BE2C (cell line): ENCODE measurements around the gene TMEM87B.

Experiments
- DNase-seq: peaks from one replicate; pipeline ENCODE4 v3.0.0-alpha.2; 2020
- H3K27me3 ChIP-seq: fragments of 250-450 bp; sonication (Bioruptor Pico); 2 replicates; pipeline ENCODE4 v1.5.1; 2020; ENCODE audit warnings: mild to moderate bottlenecking
- H3K36me3 ChIP-seq: fragments of 250-450 bp; sonication (Bioruptor Pico); 2 replicates; pipeline ENCODE4 v1.5.1; 2020; ENCODE audit warnings: mild to moderate bottlenecking
- H3K4me1 ChIP-seq: fragments of 250-450 bp; sonication (Bioruptor Pico); 2 replicates; pipeline ENCODE4 v1.5.1; 2020
- H3K4me3 ChIP-seq: 2 replicates; pipeline ENCODE4 v1.5.1; 2011; ENCODE audit warnings: low read depth, low read length
- H3K9me3 ChIP-seq: fragments of 250-450 bp; sonication (Bioruptor Pico); 2 replicates; pipeline ENCODE4 v1.5.1; 2020
- TF ChIP-seq, protein P1 (sequence below): IDR thresholded peaks from 2 replicates; pipeline ENCODE4 v1.5.1; 2012; ENCODE audit warnings: mild to moderate bottlenecking, low read depth, low read length

TMEM87B gene

DNA sequence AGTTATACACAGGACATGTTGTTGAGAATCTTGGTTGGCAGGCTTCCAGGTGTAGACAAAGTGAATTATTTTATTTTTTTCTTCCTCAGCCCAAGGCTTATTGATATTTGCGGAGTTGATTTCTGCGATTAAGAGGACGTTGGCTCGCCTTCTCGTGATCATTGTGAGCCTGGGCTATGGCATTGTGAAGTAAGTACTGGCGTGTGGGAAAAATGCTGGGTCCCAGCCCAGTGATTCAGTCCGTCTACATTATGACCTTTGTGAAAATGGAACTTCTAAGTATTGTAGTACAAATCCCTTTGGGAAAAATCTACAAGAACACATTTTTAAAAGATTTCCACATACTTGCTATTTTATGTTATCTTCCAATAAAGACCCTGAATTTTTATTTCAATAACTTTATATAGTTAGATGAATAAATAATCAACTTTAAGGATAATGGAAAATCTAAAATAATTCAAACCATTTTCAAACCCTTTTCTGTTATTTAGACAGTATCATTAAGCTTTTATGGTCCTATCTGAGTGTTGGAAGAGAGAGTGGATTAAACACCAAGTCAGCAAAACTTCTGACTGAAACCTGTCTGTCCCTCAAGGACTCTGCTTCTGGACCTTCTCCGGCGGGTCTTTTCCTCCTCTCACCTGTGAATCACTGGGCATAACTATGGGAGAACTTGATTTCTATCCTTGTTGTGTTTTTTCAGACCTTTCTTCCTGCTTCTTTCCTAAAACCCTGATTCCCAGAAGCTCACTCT lies 31.0 kb downstream of the TMEM87B start:
- no peak overlapping the region for H3K4me3 ChIP-seq
- no peak for DNase-seq
- TF ChIP-seq, protein P1, sequence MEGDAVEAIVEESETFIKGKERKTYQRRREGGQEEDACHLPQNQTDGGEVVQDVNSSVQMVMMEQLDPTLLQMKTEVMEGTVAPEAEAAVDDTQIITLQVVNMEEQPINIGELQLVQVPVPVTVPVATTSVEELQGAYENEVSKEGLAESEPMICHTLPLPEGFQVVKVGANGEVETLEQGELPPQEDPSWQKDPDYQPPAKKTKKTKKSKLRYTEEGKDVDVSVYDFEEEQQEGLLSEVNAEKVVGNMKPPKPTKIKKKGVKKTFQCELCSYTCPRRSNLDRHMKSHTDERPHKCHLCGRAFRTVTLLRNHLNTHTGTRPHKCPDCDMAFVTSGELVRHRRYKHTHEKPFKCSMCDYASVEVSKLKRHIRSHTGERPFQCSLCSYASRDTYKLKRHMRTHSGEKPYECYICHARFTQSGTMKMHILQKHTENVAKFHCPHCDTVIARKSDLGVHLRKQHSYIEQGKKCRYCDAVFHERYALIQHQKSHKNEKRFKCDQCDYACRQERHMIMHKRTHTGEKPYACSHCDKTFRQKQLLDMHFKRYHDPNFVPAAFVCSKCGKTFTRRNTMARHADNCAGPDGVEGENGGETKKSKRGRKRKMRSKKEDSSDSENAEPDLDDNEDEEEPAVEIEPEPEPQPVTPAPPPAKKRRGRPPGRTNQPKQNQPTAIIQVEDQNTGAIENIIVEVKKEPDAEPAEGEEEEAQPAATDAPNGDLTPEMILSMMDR = no peak
- H3K9me3 ChIP-seq = no peaks in the 10 kb centered on the region
- H3K4me1 ChIP-seq = no peaks in the 10 kb centered on the region
- H3K27me3 ChIP-seq = no peaks in the 10 kb centered on the region
- no peaks in the 10 kb centered on the region; the same call in 1 of the 2 replicates for H3K36me3 ChIP-seq

- TF ChIP-seq, protein P1 = no peak
- Histone ChIP-seq H3K4me1 (no peaks in the 10 kb centered on the region), H3K36me3 (no peaks in the 10 kb centered on the region; the same call in 1 of the 2 replicates), H3K27me3 (no peaks in the 10 kb centered on the region), H3K4me3 (no peak overlapping the region), H3K9me3 (no peaks in the 10 kb centered on the region)
- no peak for DNase-seq
These were observed 32.4 kb downstream of the TMEM87B start for GRCh38 chr2:112087346-112088020.

- no peak for DNase-seq
- TF ChIP-seq, protein P1 = no peak
- Histone ChIP-seq H3K4me3 (no peak overlapping the region), H3K4me1 (no peaks in the 10 kb centered on the region), H3K9me3 (no peaks in the 10 kb centered on the region), H3K36me3 (no peaks in the 10 kb centered on the region; the same call in 1 of the 2 replicates), H3K27me3 (no peaks in the 10 kb centered on the region)
These were observed 34.3 kb downstream of the TMEM87B start for GRCh38 chr2:112089375-112089774.

GRCh38 chr2:112092286-112093041 lies 37.4 kb downstream of the TMEM87B start:
- TF ChIP-seq, protein P1 = no peak
- H3K36me3 ChIP-seq = no peaks in the 10 kb centered on the region; the same call in 1 of the 2 replicates
- DNase-seq = no peak

DNA sequence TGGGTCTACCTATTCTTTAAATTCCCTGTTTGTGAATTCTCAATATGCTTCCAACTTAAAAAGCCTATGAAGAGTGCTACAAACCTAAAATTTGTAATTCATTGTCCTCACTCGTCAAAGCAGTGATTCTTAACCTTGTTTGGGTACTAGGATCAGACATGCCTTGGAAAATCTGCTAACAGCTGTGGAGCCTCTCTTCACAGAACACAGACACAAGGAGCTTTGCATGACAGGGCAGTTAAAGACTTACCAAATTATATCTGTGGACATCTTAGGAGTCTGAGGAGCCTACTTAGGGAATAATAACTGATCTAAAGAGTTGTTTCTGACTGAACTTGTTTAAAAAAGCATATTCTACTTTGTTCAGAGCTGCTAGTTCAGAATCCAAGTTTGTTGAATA lies 38.1 kb downstream of the TMEM87B start:
- H3K27me3 ChIP-seq = no peaks in the 10 kb centered on the region
- no peaks in the 10 kb centered on the region; the same call in 1 of the 2 replicates for H3K36me3 ChIP-seq
- no peak for DNase-seq
- no peaks in the 10 kb centered on the region for H3K4me1 ChIP-seq
- TF ChIP-seq, protein P1 = no peak
- no peaks in the 10 kb centered on the region for H3K9me3 ChIP-seq
- no peak overlapping the region for H3K4me3 ChIP-seq

More at GRCh38 chr2:112092286-112093041, 37.4 kb downstream of the TMEM87B start:
- no peak overlapping the region for H3K4me3 ChIP-seq
- no peaks in the 10 kb centered on the region for H3K9me3 ChIP-seq
- H3K4me1 ChIP-seq = no peaks in the 10 kb centered on the region
- no peaks in the 10 kb centered on the region for H3K27me3 ChIP-seq
